Measurements from ENCODE around the gene COL4A2.
"Not testable (repeated sequence)": the region's sequence is repeated elsewhere in the genome, so short reads cannot be mapped to it uniquely, and the experiment has no call there.

- not testable (repeated sequence) for TF ChIP-seq POLR2A, CTCF (IDR thresholded peaks at IDR 0.05)
Observed at GRCh38 chr13:110497896-110498295, 190.8 kb downstream of the COL4A2 start.
